CD14-positive monocyte (primary cell): ENCODE data around the gene RHOF. TPM values are rescaled to one million over a fixed set of nuclear protein-coding genes. Genes with fewer than 3 reads are reported as not detected.
A peak's percentile ranks its signal among the peaks of the same experiment; 100 is the strongest.

ENCODE experiments used
- DNase-seq, 3 donors: peaks; one replicate each; pipeline ENCODE4 v3.0.0-alpha.2; 2011 to 2022
- H2AFZ ChIP-seq: 2 replicates; pipeline ENCODE4 v1.6.0; 2012; ENCODE audit warnings: mild to moderate bottlenecking, low read depth, low read length, inconsistent platforms; ENCODE audit not compliant: insufficient read depth, poor library complexity, severe bottlenecking
- H3K27ac ChIP-seq, 2 donors: 1 replicate in 1 of 2; 2 replicates in 1 of 2; pipeline ENCODE4 v1.5.1; 2012 to 2013; ENCODE audit warnings: low read length in 2 of 2, control low read depth in 1 of 2, inconsistent platforms in 1 of 2, low read depth in 1 of 2, mild to moderate bottlenecking in 1 of 2
- H3K27me3 ChIP-seq, 2 donors: one replicate each; pipeline versions ENCODE4 v1.6.0 to v1.6.1; 2011 to 2013; ENCODE audit warnings: low read length in 2 of 2; ENCODE audit not compliant: control insufficient read depth in 2 of 2, insufficient read depth in 2 of 2
- H3K36me3 ChIP-seq, 2 donors: replicated peaks in 1 of 2; 1 replicate in 1 of 2; 2 replicates in 1 of 2; pipeline versions ENCODE4 v1.5.1 to v1.6.1; 2012 to 2013; ENCODE audit warnings: low read length in 2 of 2, control low read depth in 1 of 2, inconsistent platforms in 1 of 2, mild to moderate bottlenecking in 1 of 2; ENCODE audit not compliant: insufficient read depth in 2 of 2, control insufficient read depth in 1 of 2
- H3K4me1 ChIP-seq, 2 donors: 1 replicate in 1 of 2; 2 replicates in 1 of 2; pipeline versions ENCODE4 v1.5.1 to v1.6.1; 2012 to 2013; ENCODE audit warnings: low read length in 2 of 2, control low read depth in 1 of 2, inconsistent platforms in 1 of 2, mild to moderate bottlenecking in 1 of 2, moderate library complexity in 1 of 2; ENCODE audit not compliant: insufficient read depth in 2 of 2, control insufficient read depth in 1 of 2
- H3K4me2 ChIP-seq: replicated peaks from 2 replicates; pipeline ENCODE3; 2012; ENCODE audit warnings: low read length, moderate library complexity, mild to moderate bottlenecking; ENCODE audit not compliant: poor library complexity, severe bottlenecking; ENCODE audit errors: extremely low read depth
- H3K4me3 ChIP-seq, 3 experiments: fragments of 200-600 bp in 1 of 3; sonication (generic) in 1 of 3; replicated peaks in 1 of 3; 1 replicate in 2 of 3; 2 replicates in 1 of 3; pipeline ENCODE4 v1.5.1; 2011 to 2013; ENCODE audit warnings: low read length in 3 of 3, mild to moderate bottlenecking in 3 of 3, control low read depth in 2 of 3, low read depth in 2 of 3, inconsistent platforms in 1 of 3, moderate library complexity in 1 of 3
- H3K79me2 ChIP-seq: 2 replicates; pipeline ENCODE4 v1.6.0; 2012; ENCODE audit warnings: mild to moderate bottlenecking, control low read depth, inconsistent platforms, low read length, moderate library complexity; ENCODE audit not compliant: insufficient read depth
- H3K9ac ChIP-seq: 2 replicates; pipeline ENCODE4 v1.6.0; 2017; ENCODE audit warnings: low read length, mild to moderate bottlenecking; ENCODE audit not compliant: insufficient read depth, poor library complexity, severe bottlenecking
- H3K9me3 ChIP-seq, 2 donors: replicated peaks in 1 of 2; 1 replicate in 1 of 2; 2 replicates in 1 of 2; pipeline versions ENCODE4 v1.5.1 to v1.6.1; 2012 to 2013; ENCODE audit warnings: low read length in 2 of 2, control low read depth in 1 of 2; ENCODE audit not compliant: control insufficient read depth in 1 of 2, insufficient read depth in 1 of 2
- H4K20me1 ChIP-seq: 2 replicates; pipeline ENCODE4 v1.6.0; 2012; ENCODE audit warnings: mild to moderate bottlenecking, low read length, control low read depth, moderate library complexity; ENCODE audit not compliant: insufficient read depth
- H3K27ac Mint-ChIP-seq, 7 donors: one replicate each; pipeline ENCODE4 v1.8.0; 2020; ENCODE audit warnings: mild to moderate bottlenecking in 7 of 7, mixed read lengths in 7 of 7, moderate library complexity in 6 of 7, inconsistent platforms in 2 of 7
- H3K27me3 Mint-ChIP-seq, 3 donors: one replicate each; pipeline ENCODE4 v1.8.0; 2021 to 2022; ENCODE audit warnings: low read depth in 3 of 3, mild to moderate bottlenecking in 3 of 3, mixed read lengths in 3 of 3, moderate library complexity in 3 of 3, inconsistent platforms in 1 of 3
- H3K36me3 Mint-ChIP-seq, 2 donors: one replicate each; pipeline ENCODE4 v1.8.0; 2020; ENCODE audit warnings: mixed read lengths in 2 of 2, inconsistent platforms in 1 of 2, mild to moderate bottlenecking in 1 of 2
- H3K4me1 Mint-ChIP-seq: one replicate; pipeline ENCODE4 v1.8.0; 2020; ENCODE audit warnings: mild to moderate bottlenecking, mixed read lengths
- H3K4me3 Mint-ChIP-seq, 2 donors: one replicate each; pipeline ENCODE4 v1.8.0; 2020; ENCODE audit warnings: mild to moderate bottlenecking in 2 of 2, mixed read lengths in 2 of 2, moderate library complexity in 1 of 2
- H3K9me3 Mint-ChIP-seq, 7 donors: one replicate each; pipeline ENCODE4 v1.8.0; 2020 to 2022; ENCODE audit warnings: mixed read lengths in 7 of 7, mild to moderate bottlenecking in 6 of 7, moderate library complexity in 6 of 7, inconsistent platforms in 2 of 7
- CTCF ChIP-seq: fragments of 200-600 bp; IDR thresholded peaks from one replicate; pipeline ENCODE4 v1.8.0; 2022; ENCODE audit warnings: antibody characterized with exemption, mild to moderate bottlenecking
- WGBS: methylation state at CpG from one replicate; pipeline ENCODE4 v1.1.5; 2013; ENCODE audit warnings: missing lambda C conversion rate; ENCODE audit not compliant: insufficient coverage; 5-methylcytosine and 5-hydroxymethylcytosine counted together
- intact Hi-C, 2 donors: fragments of 100-400 bp; cut with micrococcal nuclease; formaldehyde crosslinking; loops; one replicate each; pipeline versions ENCODE4 v1.15.0 to v1.15.1; 2023
- polyA plus RNA-seq, 3 donors: library from polyadenylated mRNA; depleted of rRNA in 1 of 3; unstranded in 2 of 3; stranded (reverse) in 1 of 3; fragments of 300-500 nt in 2 of 3; fragments of >200 nt in 1 of 3; fragmentation: Illumina TruSeq in 2 of 3; gene quantifications; 1 replicate in 2 of 3; 2 replicates in 1 of 3; pipeline ENCODE4 v1.2.3, GENCODE V29; 2012 to 2021

RHOF gene
- polyA plus RNA-seq, 3 donors = 7.1 to 25.9 (median 13.6) TPM

- H3K9ac ChIP-seq = no peak overlapping the region
- no peaks in the 10 kb centered on the region for H3K9me3 ChIP-seq
- peaks cover 71% of the 10 kb centered on the region for H3K79me2 ChIP-seq
- 96% methylated on average over 21 of the region's 22 CpGs for WGBS
- no peaks in the 10 kb centered on the region for H3K9me3 Mint-ChIP-seq
- H3K27me3 Mint-ChIP-seq = no peaks in the 10 kb centered on the region
- no peak overlapping the region for H3K27ac ChIP-seq
- peaks cover 92% of the 10 kb centered on the region for H4K20me1 ChIP-seq
- peak overlapping the region in 2 of 7 donors; percentile 22 to 43 for H3K27ac Mint-ChIP-seq
- H3K4me3 ChIP-seq = no peak overlapping the region
- intact Hi-C loops = no loop called here
- no peak for DNase-seq
- H3K4me1 Mint-ChIP-seq = no peaks in the 10 kb centered on the region
- TF ChIP-seq CTCF = no peak
- H3K36me3 Mint-ChIP-seq = peaks cover 71 to 97% of the 10 kb centered on the region in 2 donors
- H3K36me3 ChIP-seq = peaks cover 82 to 96% of the 10 kb centered on the region in 2 donors
- no peak overlapping the region for H2AFZ ChIP-seq
- no peak overlapping the region for H3K4me2 ChIP-seq
- H3K27me3 ChIP-seq = no peaks in the 10 kb centered on the region
- H3K4me3 Mint-ChIP-seq = no peak overlapping the region
- no peaks in the 10 kb centered on the region for H3K4me1 ChIP-seq
These were observed 25.9 kb upstream of the RHOF start for GRCh38 chr12:121819212-121819949.

- Mint-ChIP-seq H3K27me3 (peaks cover 0 to 1% (median 0%) of the 10 kb centered on the region in 3 donors), H3K4me3 (no peak overlapping the region), H3K36me3 (peaks cover 62 to 83% of the 10 kb centered on the region in 2 donors), H3K4me1 (peaks cover 14% of the 10 kb centered on the region), H3K9me3 (no peaks in the 10 kb centered on the region), H3K27ac (peak overlapping the region in 1 of 7 donors; percentile 15)
- Histone ChIP-seq H3K79me2 (peaks cover 79% of the 10 kb centered on the region), H3K9me3 (no peaks in the 10 kb centered on the region), H2AFZ (no peak overlapping the region), H3K9ac (no peak overlapping the region), H3K4me2 (no peak overlapping the region), H3K27me3 (no peaks in the 10 kb centered on the region), H4K20me1 (peaks cover 93% of the 10 kb centered on the region), H3K36me3 (peaks cover 71 to 81% of the 10 kb centered on the region in 2 donors), H3K4me3 (no peak overlapping the region), H3K27ac (no peak overlapping the region), H3K4me1 (peaks cover 14% of the 10 kb centered on the region in 2 donors)
- no peak for DNase-seq
- 94% methylated on average over 17 of the region's 18 CpGs for WGBS
- TF ChIP-seq CTCF = no peak
- intact Hi-C loops = no loop called here
These were observed 24.2 kb upstream of the RHOF start for GRCh38 chr12:121817648-121818043.
